WTC11 (cell line): Measurements from ENCODE around the gene SLC7A5. TPM values are rescaled to one million over a fixed set of nuclear protein-coding genes. Genes with fewer than 3 reads are reported as not detected.

Source experiments
- ATAC-seq: fragments of 200-7000 bp; cut with Tn5 transposase; 2 replicates; pipeline ENCODE4 v1.10.0; 2021; ENCODE audit warnings: mild to moderate bottlenecking, moderate library complexity
- CTCF ChIA-PET: fragments of 300-600 bp; sonication (Branson Sonifier 250); formaldehyde crosslinking; loops from one replicate; lab custom pipeline; 2021; ENCODE audit warnings: antibody characterized with exemption; lab: Charles Lee
- POLR2A ChIA-PET: fragments of 350-600 bp; sonication (Branson Sonifier 250); formaldehyde crosslinking; loops from one replicate; lab custom pipeline; 2021; ENCODE audit warnings: antibody characterized with exemption; lab: Charles Lee
- DNase-seq: peaks from one replicate; pipeline ENCODE4 v3.0.0; 2021; ENCODE audit warnings: low spot score
- H3K27ac Mint-ChIP-seq: 2 replicates; pipeline ENCODE4 v1.8.0; 2021; ENCODE audit warnings: mixed read lengths
- H3K27me3 Mint-ChIP-seq: 2 replicates; pipeline ENCODE4 v1.8.0; 2021; ENCODE audit warnings: low read depth, mild to moderate bottlenecking, moderate library complexity, mixed read lengths
- H3K36me3 Mint-ChIP-seq: 2 replicates; pipeline ENCODE4 v1.8.0; 2021; ENCODE audit warnings: mixed read lengths
- H3K4me1 Mint-ChIP-seq: 2 replicates; pipeline ENCODE4 v1.8.0; 2022; ENCODE audit warnings: mixed read lengths
- H3K4me3 Mint-ChIP-seq: 2 replicates; pipeline ENCODE4 v1.8.0; 2021; ENCODE audit warnings: mild to moderate bottlenecking, moderate library complexity, mixed read lengths
- H3K9me3 Mint-ChIP-seq: 2 replicates; pipeline ENCODE4 v1.8.0; 2021; ENCODE audit warnings: mixed read lengths
- CREM ChIP-seq: sonication (generic); formaldehyde crosslinking; IDR thresholded peaks from 2 replicates; pipeline ENCODE4 v1.8.1; 2022; ENCODE audit warnings: mild to moderate bottlenecking, missing genetic modification reagents, moderate library complexity
- ESRRA ChIP-seq: sonication (generic); formaldehyde crosslinking; IDR thresholded peaks from 2 replicates; pipeline ENCODE4 v1.8.1; 2022; ENCODE audit warnings: mild to moderate bottlenecking, missing genetic modification reagents, borderline replicate concordance
- ETV6 ChIP-seq: sonication (generic); formaldehyde crosslinking; IDR thresholded peaks from 2 replicates; pipeline ENCODE4 v1.8.1; 2022; ENCODE audit warnings: mild to moderate bottlenecking, missing genetic modification reagents
- GTF2I ChIP-seq: fragments of 250-450 bp; sonication (Bioruptor Pico); conservative IDR thresholded peaks from 2 replicates; pipeline ENCODE4 v1.4.0; 2021; ENCODE audit warnings: mild to moderate bottlenecking
- KAT7 ChIP-seq: sonication (generic); formaldehyde crosslinking; IDR thresholded peaks from 2 replicates; pipeline ENCODE4 v1.8.1; 2023; ENCODE audit warnings: missing genetic modification reagents, mild to moderate bottlenecking, borderline replicate concordance
- NR1H2 ChIP-seq: sonication (generic); formaldehyde crosslinking; IDR thresholded peaks from 2 replicates; pipeline ENCODE4 v1.9.0; 2021; ENCODE audit warnings: mild to moderate bottlenecking, moderate library complexity, missing genetic modification reagents
- NR2C2 ChIP-seq: sonication (generic); formaldehyde crosslinking; IDR thresholded peaks from 2 replicates; pipeline ENCODE4 v1.8.0; 2022; ENCODE audit warnings: mild to moderate bottlenecking, missing genetic modification reagents
- ZBTB21 ChIP-seq: sonication (generic); formaldehyde crosslinking; IDR thresholded peaks from 2 replicates; pipeline ENCODE4 v1.8.1; 2023; ENCODE audit warnings: mild to moderate bottlenecking, missing genetic modification reagents, borderline replicate concordance
- total RNA-seq: library from RNA; stranded (reverse); gene quantifications from 3 replicates; pipeline ENCODE4 v1.2.3, GENCODE V29; 2021
- TF ChIP-seq, protein P1 (sequence below): sonication (generic); formaldehyde crosslinking; IDR thresholded peaks from 2 replicates; pipeline ENCODE4 v1.8.1; 2022; ENCODE audit warnings: mild to moderate bottlenecking, missing genetic modification reagents, moderate library complexity, borderline replicate concordance
- TF ChIP-seq, protein P2 (sequence below): fragments of 250-450 bp; sonication (Bioruptor Pico); IDR thresholded peaks from 2 replicates; pipeline ENCODE4 v1.9.0; 2021; ENCODE audit warnings: moderate library complexity, mild to moderate bottlenecking, inconsistent platforms, borderline replicate concordance
- TF ChIP-seq, protein P3 (sequence below): fragments of 250-450 bp; sonication (Bioruptor Pico); IDR thresholded peaks from 2 replicates; pipeline ENCODE4 v1.9.0; 2021; ENCODE audit warnings: mild to moderate bottlenecking, borderline replicate concordance
- TF ChIP-seq, protein P4 (sequence below): fragments of 250-450 bp; sonication (Bioruptor Pico); IDR thresholded peaks from 2 replicates; pipeline ENCODE4 v1.8.0; 2021; ENCODE audit warnings: mild to moderate bottlenecking
- TF ChIP-seq, protein P5 (sequence below): sonication (generic); formaldehyde crosslinking; IDR thresholded peaks from 2 replicates; pipeline ENCODE4 v1.8.0; 2022; ENCODE audit warnings: mild to moderate bottlenecking, missing genetic modification reagents
- TF ChIP-seq, protein P6 (sequence below): fragments of 250-450 bp; sonication (Bioruptor Pico); conservative IDR thresholded peaks from 2 replicates; pipeline ENCODE4 v1.9.0; 2021; ENCODE audit warnings: mild to moderate bottlenecking
- TF ChIP-seq, protein P7 (sequence below): sonication (generic); formaldehyde crosslinking; IDR thresholded peaks from 2 replicates; pipeline ENCODE4 v1.8.0; 2022; ENCODE audit warnings: mild to moderate bottlenecking, missing genetic modification reagents
- TF ChIP-seq, protein P8 (sequence below): sonication (generic); formaldehyde crosslinking; IDR thresholded peaks from 2 replicates; pipeline ENCODE4 v1.8.1; 2023; ENCODE audit warnings: mild to moderate bottlenecking, missing genetic modification reagents, moderate library complexity
- TF ChIP-seq, protein P9 (sequence below): sonication (generic); formaldehyde crosslinking; IDR thresholded peaks from 2 replicates; pipeline ENCODE4 v1.8.1; 2022; ENCODE audit warnings: mild to moderate bottlenecking, moderate library complexity, missing genetic modification reagents

The SLC7A5 gene
- total RNA-seq, 1 experiment from 2014 or later, result 197 TPM

DNA sequence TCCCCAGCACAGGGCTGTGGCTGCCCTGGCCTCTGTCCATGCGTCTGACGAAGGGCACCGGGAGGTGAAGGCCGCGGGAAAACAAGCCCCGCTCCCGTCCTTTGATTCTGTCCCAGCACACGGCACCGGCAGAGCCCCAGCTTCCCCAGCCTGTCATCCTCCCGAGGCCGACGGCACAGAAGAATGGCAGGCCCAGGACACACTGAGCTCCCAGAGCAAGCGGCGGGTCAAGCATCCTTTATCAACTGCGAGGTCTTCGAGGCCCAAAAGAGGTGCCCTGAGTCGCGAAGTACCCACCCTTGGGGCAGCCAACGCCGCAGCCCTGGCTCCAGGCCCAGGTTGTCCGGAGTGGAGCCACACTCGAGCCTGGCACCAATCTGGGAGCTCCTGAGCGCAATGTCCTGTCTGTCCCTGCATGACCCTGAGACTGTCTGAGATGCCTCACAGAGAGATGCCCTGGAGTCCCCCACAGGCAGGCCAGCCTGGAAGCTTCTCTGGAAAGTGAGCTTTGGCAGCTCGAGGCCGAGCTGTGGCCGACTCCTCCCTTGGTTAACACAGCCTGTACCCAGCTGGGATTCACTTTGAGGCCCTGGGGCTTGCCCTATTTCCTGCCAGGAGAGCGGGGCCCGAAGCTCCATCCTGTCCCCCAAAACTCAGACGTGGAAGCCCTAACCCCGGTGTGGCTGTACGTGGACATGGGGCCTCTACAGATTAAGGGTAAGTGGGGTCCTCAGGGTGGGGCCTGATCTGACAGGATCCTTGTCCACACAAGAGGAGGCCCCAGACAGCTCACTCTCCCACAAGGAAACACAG lies 23.3 kb downstream of the SLC7A5 start:
- ATAC-seq (no peak), DNase-seq (no peak)
- H3K27ac Mint-ChIP-seq, result no peak overlapping the region
- no peaks in the 10 kb centered on the region for H3K27me3 Mint-ChIP-seq
- TF ChIP-seq, protein P1, sequence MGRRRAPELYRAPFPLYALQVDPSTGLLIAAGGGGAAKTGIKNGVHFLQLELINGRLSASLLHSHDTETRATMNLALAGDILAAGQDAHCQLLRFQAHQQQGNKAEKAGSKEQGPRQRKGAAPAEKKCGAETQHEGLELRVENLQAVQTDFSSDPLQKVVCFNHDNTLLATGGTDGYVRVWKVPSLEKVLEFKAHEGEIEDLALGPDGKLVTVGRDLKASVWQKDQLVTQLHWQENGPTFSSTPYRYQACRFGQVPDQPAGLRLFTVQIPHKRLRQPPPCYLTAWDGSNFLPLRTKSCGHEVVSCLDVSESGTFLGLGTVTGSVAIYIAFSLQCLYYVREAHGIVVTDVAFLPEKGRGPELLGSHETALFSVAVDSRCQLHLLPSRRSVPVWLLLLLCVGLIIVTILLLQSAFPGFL (CRISPR knock-in tag), result no peak
- TF ChIP-seq ESRRA (CRISPR knock-in tag) (no peak), KAT7 (CRISPR knock-in tag) (no peak), NR2C2 (CRISPR knock-in tag) (no peak), NR1H2 (CRISPR knock-in tag) (no peak), CREM (no peak), ETV6 (CRISPR knock-in tag) (no peak), ZBTB21 (CRISPR knock-in tag) (no peak), GTF2I (CRISPR knock-in tag) (no peak)
- TF ChIP-seq, protein P2, sequence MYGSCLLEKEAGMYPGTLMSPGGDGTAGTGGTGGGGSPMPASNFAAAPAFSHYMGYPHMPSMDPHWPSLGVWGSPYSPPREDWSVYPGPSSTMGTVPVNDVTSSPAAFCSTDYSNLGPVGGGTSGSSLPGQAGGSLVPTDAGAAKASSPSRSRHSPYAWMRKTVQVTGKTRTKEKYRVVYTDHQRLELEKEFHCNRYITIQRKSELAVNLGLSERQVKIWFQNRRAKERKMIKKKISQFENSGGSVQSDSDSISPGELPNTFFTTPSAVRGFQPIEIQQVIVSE (CRISPR knock-in tag), result no peak
- TF ChIP-seq, protein P3, sequence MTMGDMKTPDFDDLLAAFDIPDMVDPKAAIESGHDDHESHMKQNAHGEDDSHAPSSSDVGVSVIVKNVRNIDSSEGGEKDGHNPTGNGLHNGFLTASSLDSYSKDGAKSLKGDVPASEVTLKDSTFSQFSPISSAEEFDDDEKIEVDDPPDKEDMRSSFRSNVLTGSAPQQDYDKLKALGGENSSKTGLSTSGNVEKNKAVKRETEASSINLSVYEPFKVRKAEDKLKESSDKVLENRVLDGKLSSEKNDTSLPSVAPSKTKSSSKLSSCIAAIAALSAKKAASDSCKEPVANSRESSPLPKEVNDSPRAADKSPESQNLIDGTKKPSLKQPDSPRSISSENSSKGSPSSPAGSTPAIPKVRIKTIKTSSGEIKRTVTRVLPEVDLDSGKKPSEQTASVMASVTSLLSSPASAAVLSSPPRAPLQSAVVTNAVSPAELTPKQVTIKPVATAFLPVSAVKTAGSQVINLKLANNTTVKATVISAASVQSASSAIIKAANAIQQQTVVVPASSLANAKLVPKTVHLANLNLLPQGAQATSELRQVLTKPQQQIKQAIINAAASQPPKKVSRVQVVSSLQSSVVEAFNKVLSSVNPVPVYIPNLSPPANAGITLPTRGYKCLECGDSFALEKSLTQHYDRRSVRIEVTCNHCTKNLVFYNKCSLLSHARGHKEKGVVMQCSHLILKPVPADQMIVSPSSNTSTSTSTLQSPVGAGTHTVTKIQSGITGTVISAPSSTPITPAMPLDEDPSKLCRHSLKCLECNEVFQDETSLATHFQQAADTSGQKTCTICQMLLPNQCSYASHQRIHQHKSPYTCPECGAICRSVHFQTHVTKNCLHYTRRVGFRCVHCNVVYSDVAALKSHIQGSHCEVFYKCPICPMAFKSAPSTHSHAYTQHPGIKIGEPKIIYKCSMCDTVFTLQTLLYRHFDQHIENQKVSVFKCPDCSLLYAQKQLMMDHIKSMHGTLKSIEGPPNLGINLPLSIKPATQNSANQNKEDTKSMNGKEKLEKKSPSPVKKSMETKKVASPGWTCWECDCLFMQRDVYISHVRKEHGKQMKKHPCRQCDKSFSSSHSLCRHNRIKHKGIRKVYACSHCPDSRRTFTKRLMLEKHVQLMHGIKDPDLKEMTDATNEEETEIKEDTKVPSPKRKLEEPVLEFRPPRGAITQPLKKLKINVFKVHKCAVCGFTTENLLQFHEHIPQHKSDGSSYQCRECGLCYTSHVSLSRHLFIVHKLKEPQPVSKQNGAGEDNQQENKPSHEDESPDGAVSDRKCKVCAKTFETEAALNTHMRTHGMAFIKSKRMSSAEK (CRISPR knock-in tag), result no peak
- TF ChIP-seq, protein P4, sequence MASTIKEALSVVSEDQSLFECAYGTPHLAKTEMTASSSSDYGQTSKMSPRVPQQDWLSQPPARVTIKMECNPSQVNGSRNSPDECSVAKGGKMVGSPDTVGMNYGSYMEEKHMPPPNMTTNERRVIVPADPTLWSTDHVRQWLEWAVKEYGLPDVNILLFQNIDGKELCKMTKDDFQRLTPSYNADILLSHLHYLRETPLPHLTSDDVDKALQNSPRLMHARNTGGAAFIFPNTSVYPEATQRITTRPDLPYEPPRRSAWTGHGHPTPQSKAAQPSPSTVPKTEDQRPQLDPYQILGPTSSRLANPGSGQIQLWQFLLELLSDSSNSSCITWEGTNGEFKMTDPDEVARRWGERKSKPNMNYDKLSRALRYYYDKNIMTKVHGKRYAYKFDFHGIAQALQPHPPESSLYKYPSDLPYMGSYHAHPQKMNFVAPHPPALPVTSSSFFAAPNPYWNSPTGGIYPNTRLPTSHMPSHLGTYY (CRISPR knock-in tag), result no peak
- TF ChIP-seq, protein P5, sequence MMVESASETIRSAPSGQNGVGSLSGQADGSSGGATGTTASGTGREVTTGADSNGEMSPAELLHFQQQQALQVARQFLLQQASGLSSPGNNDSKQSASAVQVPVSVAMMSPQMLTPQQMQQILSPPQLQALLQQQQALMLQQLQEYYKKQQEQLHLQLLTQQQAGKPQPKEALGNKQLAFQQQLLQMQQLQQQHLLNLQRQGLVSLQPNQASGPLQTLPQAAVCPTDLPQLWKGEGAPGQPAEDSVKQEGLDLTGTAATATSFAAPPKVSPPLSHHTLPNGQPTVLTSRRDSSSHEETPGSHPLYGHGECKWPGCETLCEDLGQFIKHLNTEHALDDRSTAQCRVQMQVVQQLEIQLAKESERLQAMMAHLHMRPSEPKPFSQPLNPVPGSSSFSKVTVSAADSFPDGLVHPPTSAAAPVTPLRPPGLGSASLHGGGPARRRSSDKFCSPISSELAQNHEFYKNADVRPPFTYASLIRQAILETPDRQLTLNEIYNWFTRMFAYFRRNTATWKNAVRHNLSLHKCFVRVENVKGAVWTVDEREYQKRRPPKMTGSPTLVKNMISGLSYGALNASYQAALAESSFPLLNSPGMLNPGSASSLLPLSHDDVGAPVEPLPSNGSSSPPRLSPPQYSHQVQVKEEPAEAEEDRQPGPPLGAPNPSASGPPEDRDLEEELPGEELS (CRISPR knock-in tag), result no peak
- TF ChIP-seq, protein P6, sequence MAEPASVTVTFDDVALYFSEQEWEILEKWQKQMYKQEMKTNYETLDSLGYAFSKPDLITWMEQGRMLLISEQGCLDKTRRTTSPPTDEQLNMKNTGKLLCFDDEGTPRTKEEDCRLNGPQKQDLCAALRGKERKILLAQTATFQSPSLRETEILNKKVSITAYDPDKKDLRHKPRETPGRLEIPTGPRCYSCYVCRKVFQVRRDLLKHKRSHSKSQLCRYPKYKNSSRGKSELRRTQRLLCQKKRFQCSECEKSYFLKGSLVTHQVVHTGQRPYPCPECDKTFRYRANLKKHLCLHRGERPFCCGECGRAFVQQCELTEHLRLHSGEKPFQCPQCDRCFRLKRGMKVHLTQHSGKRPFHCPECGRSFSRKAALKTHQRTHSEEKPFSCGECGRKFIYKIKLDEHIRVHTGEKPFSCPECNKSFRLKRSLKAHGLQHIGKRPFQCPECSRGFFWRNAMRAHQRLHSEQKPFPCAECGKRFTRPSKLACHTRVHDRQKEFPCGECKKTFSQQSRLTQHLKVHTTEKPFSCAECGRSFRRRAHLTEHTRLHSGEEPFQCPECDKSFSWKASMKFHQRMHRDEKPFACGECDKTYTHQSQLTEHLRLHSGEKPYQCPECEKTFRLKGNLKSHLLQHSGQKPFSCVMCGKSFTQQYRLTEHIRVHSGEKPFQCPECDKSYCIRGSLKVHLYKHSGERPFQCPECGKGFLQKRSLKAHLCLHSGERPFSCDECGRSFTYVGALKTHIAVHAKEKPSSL (CRISPR knock-in tag), result no peak
- TF ChIP-seq, protein P7, sequence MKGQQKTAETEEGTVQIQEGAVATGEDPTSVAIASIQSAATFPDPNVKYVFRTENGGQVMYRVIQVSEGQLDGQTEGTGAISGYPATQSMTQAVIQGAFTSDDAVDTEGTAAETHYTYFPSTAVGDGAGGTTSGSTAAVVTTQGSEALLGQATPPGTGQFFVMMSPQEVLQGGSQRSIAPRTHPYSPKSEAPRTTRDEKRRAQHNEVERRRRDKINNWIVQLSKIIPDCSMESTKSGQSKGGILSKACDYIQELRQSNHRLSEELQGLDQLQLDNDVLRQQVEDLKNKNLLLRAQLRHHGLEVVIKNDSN (CRISPR knock-in tag), result no peak
- TF ChIP-seq, protein P8, sequence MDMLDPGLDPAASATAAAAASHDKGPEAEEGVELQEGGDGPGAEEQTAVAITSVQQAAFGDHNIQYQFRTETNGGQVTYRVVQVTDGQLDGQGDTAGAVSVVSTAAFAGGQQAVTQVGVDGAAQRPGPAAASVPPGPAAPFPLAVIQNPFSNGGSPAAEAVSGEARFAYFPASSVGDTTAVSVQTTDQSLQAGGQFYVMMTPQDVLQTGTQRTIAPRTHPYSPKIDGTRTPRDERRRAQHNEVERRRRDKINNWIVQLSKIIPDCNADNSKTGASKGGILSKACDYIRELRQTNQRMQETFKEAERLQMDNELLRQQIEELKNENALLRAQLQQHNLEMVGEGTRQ, result no peak
- TF ChIP-seq, protein P9, sequence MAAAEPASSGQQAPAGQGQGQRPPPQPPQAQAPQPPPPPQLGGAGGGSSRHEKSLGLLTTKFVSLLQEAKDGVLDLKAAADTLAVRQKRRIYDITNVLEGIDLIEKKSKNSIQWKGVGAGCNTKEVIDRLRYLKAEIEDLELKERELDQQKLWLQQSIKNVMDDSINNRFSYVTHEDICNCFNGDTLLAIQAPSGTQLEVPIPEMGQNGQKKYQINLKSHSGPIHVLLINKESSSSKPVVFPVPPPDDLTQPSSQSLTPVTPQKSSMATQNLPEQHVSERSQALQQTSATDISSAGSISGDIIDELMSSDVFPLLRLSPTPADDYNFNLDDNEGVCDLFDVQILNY (CRISPR knock-in tag), result no peak
- peaks cover 5% of the 10 kb centered on the region; the same call in 1 of the 2 replicates for H3K36me3 Mint-ChIP-seq
- no peaks in the 10 kb centered on the region for H3K9me3 Mint-ChIP-seq
- ChIA-PET POLR2A (no interaction called here), CTCF (interaction anchor here (0.5 to 10.4 kb wide), 4 partner anchors 14 to 77 kb away, joined by 4 to 234 read pairs (median 63); partner anchors contain the start of gene SLC7A5)
- no peak overlapping the region for H3K4me3 Mint-ChIP-seq
- H3K4me1 Mint-ChIP-seq, result peaks cover 18% of the 10 kb centered on the region
